ENCODE data around the gene RBM15B.

DNA sequence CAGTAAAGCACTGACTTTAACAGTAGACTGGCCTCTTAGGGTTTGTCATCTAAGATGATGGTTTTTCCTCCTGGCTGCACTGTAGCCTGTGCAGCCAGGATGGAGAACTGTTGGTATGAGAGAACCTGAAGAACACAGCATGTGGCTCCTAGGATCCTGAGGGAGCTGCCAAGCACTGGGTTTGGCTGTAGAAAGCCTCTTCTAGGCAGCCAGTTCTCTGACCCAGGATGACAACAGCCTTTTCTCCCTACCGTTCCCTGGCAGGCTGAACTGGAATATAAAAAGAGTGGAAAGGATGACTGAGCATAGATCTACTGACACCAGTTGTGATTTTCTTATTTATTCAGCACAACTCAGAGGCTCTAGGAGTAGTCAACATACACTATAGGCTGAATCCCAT, 40.3 kb upstream of the RBM15B start:
- TF ChIP-seq, protein P1, sequence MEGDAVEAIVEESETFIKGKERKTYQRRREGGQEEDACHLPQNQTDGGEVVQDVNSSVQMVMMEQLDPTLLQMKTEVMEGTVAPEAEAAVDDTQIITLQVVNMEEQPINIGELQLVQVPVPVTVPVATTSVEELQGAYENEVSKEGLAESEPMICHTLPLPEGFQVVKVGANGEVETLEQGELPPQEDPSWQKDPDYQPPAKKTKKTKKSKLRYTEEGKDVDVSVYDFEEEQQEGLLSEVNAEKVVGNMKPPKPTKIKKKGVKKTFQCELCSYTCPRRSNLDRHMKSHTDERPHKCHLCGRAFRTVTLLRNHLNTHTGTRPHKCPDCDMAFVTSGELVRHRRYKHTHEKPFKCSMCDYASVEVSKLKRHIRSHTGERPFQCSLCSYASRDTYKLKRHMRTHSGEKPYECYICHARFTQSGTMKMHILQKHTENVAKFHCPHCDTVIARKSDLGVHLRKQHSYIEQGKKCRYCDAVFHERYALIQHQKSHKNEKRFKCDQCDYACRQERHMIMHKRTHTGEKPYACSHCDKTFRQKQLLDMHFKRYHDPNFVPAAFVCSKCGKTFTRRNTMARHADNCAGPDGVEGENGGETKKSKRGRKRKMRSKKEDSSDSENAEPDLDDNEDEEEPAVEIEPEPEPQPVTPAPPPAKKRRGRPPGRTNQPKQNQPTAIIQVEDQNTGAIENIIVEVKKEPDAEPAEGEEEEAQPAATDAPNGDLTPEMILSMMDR (IDR thresholded peaks at IDR 0.05): no peak
- no peak for TF ChIP-seq POLR2A (IDR thresholded peaks at IDR 0.05)
